Activated naive CD4-positive, alpha-beta T cell treated with anti-CD3 and anti-CD28 coated beads for 36 hours (primary cell): Measurements from ENCODE around the gene ORC2. TPM values are rescaled to one million over a fixed set of nuclear protein-coding genes. Genes with fewer than 3 reads are reported as not detected.
A peak's percentile ranks its signal among the peaks of the same experiment; 100 is the strongest.
"Not testable (repeated sequence)": the region's sequence is repeated elsewhere in the genome, so short reads cannot be mapped to it uniquely, and the experiment has no call there.

Experiments used
- CTCF ChIA-PET: fragments of 350-600 bp; sonication (Branson Sonifier 250); formaldehyde crosslinking; loops from one replicate; lab custom pipeline; 2021; ENCODE audit warnings: antibody characterized with exemption; lab: Charles Lee
- DNase-seq: peaks from one replicate; pipeline ENCODE4 v3.0.0-alpha.2; 2020
- H3K27ac Mint-ChIP-seq: one replicate; pipeline ENCODE4 v1.8.0; 2021; ENCODE audit warnings: mild to moderate bottlenecking, mixed read lengths
- H3K27me3 Mint-ChIP-seq: one replicate; pipeline ENCODE4 v1.8.0; 2021; ENCODE audit warnings: low read depth, mixed read lengths
- H3K36me3 Mint-ChIP-seq: one replicate; pipeline ENCODE4 v1.8.0; 2021; ENCODE audit warnings: low read depth, mixed read lengths
- H3K4me1 Mint-ChIP-seq: one replicate; pipeline ENCODE4 v1.8.0; 2021; ENCODE audit warnings: low read depth, mixed read lengths
- H3K4me3 Mint-ChIP-seq: one replicate; pipeline ENCODE4 v1.8.0; 2021; ENCODE audit warnings: mild to moderate bottlenecking, moderate library complexity, mixed read lengths
- H3K9me3 Mint-ChIP-seq: one replicate; pipeline ENCODE4 v1.8.0; 2021; ENCODE audit warnings: mixed read lengths
- intact Hi-C: fragments of 100-400 bp; cut with micrococcal nuclease; formaldehyde crosslinking; loops from one replicate; pipeline ENCODE4 v1.15.1; 2023
- total RNA-seq, 2 experiments: library from RNA; stranded (reverse); gene quantifications; one replicate each; pipeline ENCODE4 v1.2.3, GENCODE V29; 2021

ORC2 gene
- total RNA-seq, result 10 to 100 TPM; 53.7 to 56.8 TPM

- Mint-ChIP-seq H3K27ac (peak within 1 kb of the TSS; percentile 94), H3K4me3 (peak within 1 kb of the TSS; percentile 88), H3K36me3 (peaks cover 14% of the 10 kb centered on the region), H3K9me3 (no peaks in the 10 kb centered on the region), H3K4me1 (peaks cover 56% of the 10 kb centered on the region), H3K27me3 (no peaks in the 10 kb centered on the region)
- CTCF ChIA-PET, result interaction anchor here (0.9 to 5.9 kb wide), 12 partner anchors 11 to 220 kb away, joined by 3 to 53 read pairs (median 4); partner anchors contain the start of genes CASP10, NIF3L1 and PPIL3
- DNase-seq, result peak; percentile 94
- intact Hi-C loops, result loop anchor here (1.0 to 5.0 kb wide), 13 partner anchors 19 to 679 kb away; partner anchors contain the start of genes BZW1, NIF3L1, PPIL3 and SGO2
Observed at GRCh38 chr2:200963124-200963917, at the start of gene ORC2. ORC2 (minus strand) TSS chr2:200963660; CDS start chr2:200958123, 5,537 bp downstream.

- Mint-ChIP-seq H3K4me3 (no peak overlapping the region), H3K36me3 (peaks cover 7% of the 10 kb centered on the region), H3K27me3 (no peaks in the 10 kb centered on the region), H3K4me1 (no peaks in the 10 kb centered on the region), H3K27ac (no peak overlapping the region), H3K9me3 (no peaks in the 10 kb centered on the region)
- CTCF ChIA-PET, result interaction anchor here (0.5 to 0.7 kb wide), 2 partner anchors 48 to 61 kb away, joined by 3 read pairs; no protein-coding TSS in a partner anchor
- no peak for DNase-seq
- intact Hi-C loops, result no loop called here
Observed at GRCh38 chr2:201008296-201008829, 44.9 kb upstream of the ORC2 start.

- intact Hi-C loops, result no loop called here
- Mint-ChIP-seq H3K36me3 (peaks cover 7% of the 10 kb centered on the region), H3K27ac (no peak overlapping the region), H3K4me3 (no peak overlapping the region), H3K9me3 (no peaks in the 10 kb centered on the region), H3K4me1 (no peaks in the 10 kb centered on the region), H3K27me3 (no peaks in the 10 kb centered on the region)
- DNase-seq, result no peak
- CTCF ChIA-PET, result interaction anchor here (0.5 kb wide), 1 partner anchor 61 kb away, joined by 3 read pairs; no protein-coding TSS in a partner anchor
Observed at GRCh38 chr2:201007584-201007998, 44.1 kb upstream of the ORC2 start.

- no peak for DNase-seq
- H3K27me3 Mint-ChIP-seq, result no peaks in the 10 kb centered on the region
- H3K36me3 Mint-ChIP-seq, result peaks cover 7% of the 10 kb centered on the region
- H3K4me1 Mint-ChIP-seq, result no peaks in the 10 kb centered on the region
- no peak overlapping the region for H3K4me3 Mint-ChIP-seq
- H3K27ac Mint-ChIP-seq, result no peak overlapping the region
- H3K9me3 Mint-ChIP-seq, result no peaks in the 10 kb centered on the region
- CTCF ChIA-PET, result interaction anchor here (1.4 kb wide), 1 partner anchor 62 kb away, joined by 4 read pairs; no protein-coding TSS in a partner anchor
- intact Hi-C loops, result no loop called here
Observed at GRCh38 chr2:201006704-201007103, 43.2 kb upstream of the ORC2 start.

- peaks cover 7% of the 10 kb centered on the region for H3K36me3 Mint-ChIP-seq
- H3K27ac Mint-ChIP-seq, result no peak overlapping the region
- CTCF ChIA-PET, result no interaction called here
Observed at GRCh38 chr2:201004370-201004769, 40.9 kb upstream of the ORC2 start.

GRCh38 chr2:200993097-200993496 is 29.6 kb upstream of the ORC2 start:
- H3K36me3 Mint-ChIP-seq, result peaks cover 18% of the 10 kb centered on the region
- no peaks in the 10 kb centered on the region for H3K4me1 Mint-ChIP-seq
- no peaks in the 10 kb centered on the region for H3K9me3 Mint-ChIP-seq
- DNase-seq, result no peak
- no peak overlapping the region for H3K4me3 Mint-ChIP-seq
- H3K27me3 Mint-ChIP-seq, result no peaks in the 10 kb centered on the region
- CTCF ChIA-PET, result no interaction called here
- no peak overlapping the region for H3K27ac Mint-ChIP-seq
- intact Hi-C loops, result no loop called here

More at GRCh38 chr2:201004370-201004769, 40.9 kb upstream of the ORC2 start:
- Mint-ChIP-seq H3K27me3 (no peaks in the 10 kb centered on the region), H3K9me3 (no peaks in the 10 kb centered on the region), H3K4me3 (no peak overlapping the region), H3K4me1 (no peaks in the 10 kb centered on the region)
- intact Hi-C loops, result no loop called here
- DNase-seq, result no peak

GRCh38 chr2:200987137-200987536 is 23.7 kb upstream of the ORC2 start:
- Mint-ChIP-seq H3K27me3 (no peaks in the 10 kb centered on the region), H3K27ac (no peak overlapping the region), H3K36me3 (peaks cover 19% of the 10 kb centered on the region), H3K9me3 (no peaks in the 10 kb centered on the region), H3K4me3 (no peak overlapping the region), H3K4me1 (no peaks in the 10 kb centered on the region)
- intact Hi-C loops, result no loop called here
- CTCF ChIA-PET, result no interaction called here
- no peak for DNase-seq

GRCh38 chr2:200985799-200986198 is 22.3 kb upstream of the ORC2 start:
- H3K4me3 Mint-ChIP-seq, result no peak overlapping the region
- H3K4me1 Mint-ChIP-seq, result no peaks in the 10 kb centered on the region
- DNase-seq, result no peak
- H3K27me3 Mint-ChIP-seq, result no peaks in the 10 kb centered on the region
- CTCF ChIA-PET, result no interaction called here
- no peaks in the 10 kb centered on the region for H3K9me3 Mint-ChIP-seq
- peaks cover 14% of the 10 kb centered on the region for H3K36me3 Mint-ChIP-seq
- H3K27ac Mint-ChIP-seq, result no peak overlapping the region
- intact Hi-C loops, result no loop called here

GRCh38 chr2:200976710-200977109 is 13.2 kb upstream of the ORC2 start:
- H3K27ac Mint-ChIP-seq, result no peak overlapping the region
- H3K36me3 Mint-ChIP-seq, result peaks cover 5% of the 10 kb centered on the region
- H3K27me3 Mint-ChIP-seq, result no peaks in the 10 kb centered on the region

GRCh38 chr2:200975672-200976071 is 12.2 kb upstream of the ORC2 start:
- Mint-ChIP-seq H3K4me1 (no peaks in the 10 kb centered on the region), H3K27me3 (no peaks in the 10 kb centered on the region), H3K4me3 (no peak overlapping the region), H3K9me3 (no peaks in the 10 kb centered on the region), H3K36me3 (peaks cover 3% of the 10 kb centered on the region), H3K27ac (no peak overlapping the region)
- CTCF ChIA-PET, result interaction anchor here (0.5 to 1.8 kb wide), 3 partner anchors 8 to 990 kb away, joined by 3 to 4 read pairs (median 3); no protein-coding TSS in a partner anchor
- no peak for DNase-seq
- intact Hi-C loops, result no loop called here

More at GRCh38 chr2:200976710-200977109, 13.2 kb upstream of the ORC2 start:
- H3K4me1 Mint-ChIP-seq, result no peaks in the 10 kb centered on the region
- CTCF ChIA-PET, result interaction anchor here (0.6 to 1.6 kb wide), 3 partner anchors 13 to 107 kb away, joined by 3 to 4 read pairs (median 3); partner anchors contain the start of gene ORC2
- DNase-seq, result no peak
- no peak overlapping the region for H3K4me3 Mint-ChIP-seq
- intact Hi-C loops, result no loop called here
- H3K9me3 Mint-ChIP-seq, result no peaks in the 10 kb centered on the region

- H3K27ac Mint-ChIP-seq, H3K36me3 Mint-ChIP-seq, H3K27me3 Mint-ChIP-seq, DNase-seq, H3K9me3 Mint-ChIP-seq, intact Hi-C loops, H3K4me3 Mint-ChIP-seq: not testable (repeated sequence)
- H3K4me1 Mint-ChIP-seq, result peaks cover 27% of the 10 kb centered on the region
- CTCF ChIA-PET, result interaction anchor here (0.8 to 0.9 kb wide), 2 partner anchors 25 to 62 kb away, joined by 3 to 4 read pairs; no protein-coding TSS in a partner anchor
Observed at GRCh38 chr2:200970057-200970456, 6.6 kb upstream of the ORC2 start.

GRCh38 chr2:200968735-200969134 is 5.3 kb upstream of the ORC2 start:
- H3K36me3 Mint-ChIP-seq, result no peaks in the 10 kb centered on the region
- H3K27ac Mint-ChIP-seq, result peak overlapping the region; percentile 13
- no peak overlapping the region for H3K4me3 Mint-ChIP-seq
- no peaks in the 10 kb centered on the region for H3K9me3 Mint-ChIP-seq
- H3K4me1 Mint-ChIP-seq, result peaks cover 37% of the 10 kb centered on the region
- CTCF ChIA-PET, result interaction anchor here (0.6 to 0.8 kb wide), 3 partner anchors 13 to 146 kb away, joined by 3 read pairs; no protein-coding TSS in a partner anchor
- DNase-seq, result no peak
- intact Hi-C loops, result no loop called here
- no peaks in the 10 kb centered on the region for H3K27me3 Mint-ChIP-seq
